Keratinocyte (primary cell): ENCODE data around the gene LYZL2.
"Not testable (repeated sequence)": the region's sequence is repeated elsewhere in the genome, so short reads cannot be mapped to it uniquely, and the experiment has no call there.

Experiments
- EZH2 ChIP-seq: IDR thresholded peaks from one replicate; pipeline ENCODE4 v1.6.1; 2012; ENCODE audit warnings: inconsistent platforms, mild to moderate bottlenecking, low read length, moderate library complexity
- TF ChIP-seq, protein P1 (sequence below), 3 experiments: IDR thresholded peaks in 1 of 3; conservative IDR thresholded peaks in 1 of 3; optimal IDR thresholded peaks in 1 of 3; 2 replicates in 2 of 3; 3 replicates in 1 of 3; pipeline versions ENCODE3 to v1.5.1; 2011; ENCODE audit warnings: low read length in 3 of 3, mild to moderate bottlenecking in 3 of 3, moderate library complexity in 2 of 3, control low read depth in 1 of 3, inconsistent platforms in 1 of 3; ENCODE audit not compliant: insufficient read depth in 2 of 3; ENCODE audit errors: extremely low read depth in 1 of 3

DNA sequence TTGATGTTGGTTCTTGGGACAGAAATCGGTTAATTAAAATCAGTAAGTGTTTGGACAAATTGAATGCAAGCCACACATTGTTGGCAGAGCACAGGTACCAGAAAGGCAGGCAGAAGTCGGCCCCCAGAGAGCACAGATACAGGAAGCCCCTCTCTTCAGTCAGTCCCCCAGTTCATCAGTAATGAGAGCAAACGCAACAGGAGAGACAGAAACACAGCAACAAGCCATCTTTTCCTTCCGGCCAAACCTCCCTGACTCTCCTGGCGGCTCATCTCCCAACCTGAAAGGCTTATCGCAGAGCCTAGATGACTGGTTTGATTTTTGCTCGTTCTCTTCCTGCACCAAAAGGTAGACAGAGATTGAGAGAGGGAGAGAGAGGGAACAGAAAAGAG is 32.1 kb downstream of the LYZL2 start:
- TF ChIP-seq, protein P1, sequence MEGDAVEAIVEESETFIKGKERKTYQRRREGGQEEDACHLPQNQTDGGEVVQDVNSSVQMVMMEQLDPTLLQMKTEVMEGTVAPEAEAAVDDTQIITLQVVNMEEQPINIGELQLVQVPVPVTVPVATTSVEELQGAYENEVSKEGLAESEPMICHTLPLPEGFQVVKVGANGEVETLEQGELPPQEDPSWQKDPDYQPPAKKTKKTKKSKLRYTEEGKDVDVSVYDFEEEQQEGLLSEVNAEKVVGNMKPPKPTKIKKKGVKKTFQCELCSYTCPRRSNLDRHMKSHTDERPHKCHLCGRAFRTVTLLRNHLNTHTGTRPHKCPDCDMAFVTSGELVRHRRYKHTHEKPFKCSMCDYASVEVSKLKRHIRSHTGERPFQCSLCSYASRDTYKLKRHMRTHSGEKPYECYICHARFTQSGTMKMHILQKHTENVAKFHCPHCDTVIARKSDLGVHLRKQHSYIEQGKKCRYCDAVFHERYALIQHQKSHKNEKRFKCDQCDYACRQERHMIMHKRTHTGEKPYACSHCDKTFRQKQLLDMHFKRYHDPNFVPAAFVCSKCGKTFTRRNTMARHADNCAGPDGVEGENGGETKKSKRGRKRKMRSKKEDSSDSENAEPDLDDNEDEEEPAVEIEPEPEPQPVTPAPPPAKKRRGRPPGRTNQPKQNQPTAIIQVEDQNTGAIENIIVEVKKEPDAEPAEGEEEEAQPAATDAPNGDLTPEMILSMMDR (optimal IDR thresholded peaks at IDR 0.05 in 1 of 3, IDR thresholded peaks at IDR 0.05 in 1 of 3, conservative IDR thresholded peaks at IDR 0.05 in 1 of 3; ENCODE audit: extremely low read depth in 1 of 3, insufficient read depth in 2 of 3, low read length in 3 of 3), result not testable (repeated sequence)
- not testable (repeated sequence) for TF ChIP-seq EZH2
